ENCODE measurements around the gene VSTM2B. TPM values are rescaled to one million over a fixed set of nuclear protein-coding genes. Genes with fewer than 3 reads are reported as not detected.

VSTM2B gene
- total and polyA plus RNA-seq, 2 of the 4 experiments (the other 2 are of a cell fraction) = not detected

GRCh38 chr19:29579308-29579910 lies 53.6 kb downstream of the VSTM2B start:
- Histone ChIP-seq H3K36me3 (ENCODE audit: control insufficient read depth, insufficient read depth, low read length) (no peaks in the 10 kb centered on the region), H3K9me1 (ENCODE audit: insufficient read depth, low read length) (no peaks in the 10 kb centered on the region), H3K4me3 (ENCODE audit: insufficient read depth, low read depth, low read length) (no peak overlapping the region), H2BK5ac (ENCODE audit: low read depth, low read length, poor library complexity, severe bottlenecking) (no peak overlapping the region), H3K23ac (ENCODE audit: low read depth, low read length) (no peak overlapping the region), H4K8ac (ENCODE audit: low read depth in 2 of 2, low read length in 2 of 2) (no peak overlapping the region), H3K79me1 (ENCODE audit: low read depth in 1 of 2, low read length in 2 of 2) (no peaks in the 10 kb centered on the region), H2AK5ac (ENCODE audit: low read depth, low read length) (no peak overlapping the region), H4K91ac (ENCODE audit: insufficient read depth, low read depth, low read length) (no peak overlapping the region), H2BK20ac (ENCODE audit: low read depth, low read length) (no peak overlapping the region), H3K18ac (ENCODE audit: low read depth, low read length) (no peak overlapping the region), H2AFZ (replicated peaks; ENCODE audit: low read length, poor library complexity) (no peak overlapping the region), H3K27ac (ENCODE audit: insufficient read depth, low read length) (no peak overlapping the region), H3K56ac (ENCODE audit: extremely low read depth, insufficient read depth, low read length) (no peak overlapping the region), H3K4me2 (ENCODE audit: low read depth, low read length) (no peak overlapping the region), H3K9ac (ENCODE audit: low read depth, low read length) (no peak overlapping the region), H2BK120ac (ENCODE audit: low read depth, low read length) (no peak overlapping the region), H4K20me1 (ENCODE audit: insufficient read depth, low read length) (no peaks in the 10 kb centered on the region), H2BK15ac (ENCODE audit: low read depth, low read length) (no peak overlapping the region), H4K5ac (ENCODE audit: low read depth, low read length) (no peak overlapping the region), H3K4me1 (ENCODE audit: control insufficient read depth, insufficient read depth, low read length) (no peaks in the 10 kb centered on the region), H3K4ac (ENCODE audit: low read depth, low read length) (no peak overlapping the region), H2AK9ac (replicated peaks; ENCODE audit: low read depth, low read length, poor library complexity) (no peak overlapping the region), H3K27me3 (ENCODE audit: control insufficient read depth, insufficient read depth, low read length) (peaks cover 3% of the 10 kb centered on the region; the same call in 1 of the 2 replicates), H3K9me3 (ENCODE audit: control insufficient read depth, insufficient read depth, low read length) (no peaks in the 10 kb centered on the region), H3K14ac (replicated peaks; ENCODE audit: low read depth, low read length) (no peak overlapping the region)
- ChIA-PET CTCF (no interaction called here), POLR2A (ENCODE audit: unreplicated experiment) (no interaction called here)
- intact Hi-C loops (cut with micrococcal nuclease) = no loop called here
- 67% methylated on average over 1 of the region's 6 CpGs; no CpG with 5 or more reads in 1 of the 2 experiments for WGBS, 2 experiments (ENCODE audit: extremely low coverage in 2 of 2, insufficient read length in 1 of 2)
- in situ Hi-C loops (cut with MboI; ENCODE audit: low sequenced_read_pairs) = no loop called here
- no TSS peak for BruUV-seq (replicated peaks)
- no peak for TF ChIP-seq CTCF (conservative IDR thresholded peaks at IDR 0.05; ENCODE audit: low read depth, low read length)
- TF ChIP-seq MXI1 (IDR thresholded peaks at IDR 0.05; ENCODE audit: borderline replicate concordance, low read depth, low read length) = no peak
- TF ChIP-seq POLR2A (IDR thresholded peaks at IDR 0.05; ENCODE audit: low read depth, low read length) = no peak
- no peak for TF ChIP-seq FOS (IDR thresholded peaks at IDR 0.05; ENCODE audit: low read depth, low read length)
- no peak for TF ChIP-seq ELK1 (IDR thresholded peaks at IDR 0.05; ENCODE audit: borderline replicate concordance, low read depth, low read length)
- TF ChIP-seq BHLHE40 (IDR thresholded peaks at IDR 0.05; ENCODE audit: low read depth, low read length) = no peak
- TF ChIP-seq MAZ (IDR thresholded peaks at IDR 0.05; ENCODE audit: borderline replicate concordance, low read depth, low read length) = no peak
- TF ChIP-seq CHD1 (IDR thresholded peaks at IDR 0.05; ENCODE audit: low read depth, low read length) = no peak
- no peak for TF ChIP-seq SMC3 (IDR thresholded peaks at IDR 0.05; ENCODE audit: low read depth, low read length)
- no peak for TF ChIP-seq MAFK (IDR thresholded peaks at IDR 0.05; ENCODE audit: low read depth, low read length)
- TF ChIP-seq RFX5 (IDR thresholded peaks at IDR 0.05; ENCODE audit: low read depth, low read length) = no peak
- no peak for TF ChIP-seq RAD21 (IDR thresholded peaks at IDR 0.05; ENCODE audit: low read length)
- TF ChIP-seq RCOR1 (IDR thresholded peaks at IDR 0.05; ENCODE audit: insufficient replicate concordance, low read length) = no peak
- no peak for TF ChIP-seq NFE2L2 (IDR thresholded peaks at IDR 0.05; ENCODE audit: low read depth, low read length)
- TF ChIP-seq USF2 (IDR thresholded peaks at IDR 0.05; ENCODE audit: low read depth, low read length) = no peak
- DNase-seq = no peak
- dilution Hi-C loops (cut with HindIII; ENCODE audit: low sequenced_read_pairs, unreplicated experiment) = no loop called here
- ATAC-seq (ENCODE audit: low read depth) = no peak

All from IMR-90 (cell line).